GM23248 (cell line): ENCODE measurements around the gene TBC1D13.

Source experiments
- EZH2 ChIP-seq: fragments of 200-600 bp; sonication (generic); IDR thresholded peaks from 2 replicates; pipeline ENCODE4 v1.6.1; 2018; ENCODE audit warnings: antibody characterized with exemption, mild to moderate bottlenecking; ENCODE audit not compliant: insufficient read depth, poor library complexity, severe bottlenecking
- EZH2phosphoT487 ChIP-seq: fragments of 200-600 bp; sonication (generic); IDR thresholded peaks from 2 replicates; pipeline ENCODE4 v1.6.1; 2018; ENCODE audit warnings: antibody characterized with exemption, moderate library complexity, mild to moderate bottlenecking, low read depth; ENCODE audit not compliant: insufficient read depth

DNA sequence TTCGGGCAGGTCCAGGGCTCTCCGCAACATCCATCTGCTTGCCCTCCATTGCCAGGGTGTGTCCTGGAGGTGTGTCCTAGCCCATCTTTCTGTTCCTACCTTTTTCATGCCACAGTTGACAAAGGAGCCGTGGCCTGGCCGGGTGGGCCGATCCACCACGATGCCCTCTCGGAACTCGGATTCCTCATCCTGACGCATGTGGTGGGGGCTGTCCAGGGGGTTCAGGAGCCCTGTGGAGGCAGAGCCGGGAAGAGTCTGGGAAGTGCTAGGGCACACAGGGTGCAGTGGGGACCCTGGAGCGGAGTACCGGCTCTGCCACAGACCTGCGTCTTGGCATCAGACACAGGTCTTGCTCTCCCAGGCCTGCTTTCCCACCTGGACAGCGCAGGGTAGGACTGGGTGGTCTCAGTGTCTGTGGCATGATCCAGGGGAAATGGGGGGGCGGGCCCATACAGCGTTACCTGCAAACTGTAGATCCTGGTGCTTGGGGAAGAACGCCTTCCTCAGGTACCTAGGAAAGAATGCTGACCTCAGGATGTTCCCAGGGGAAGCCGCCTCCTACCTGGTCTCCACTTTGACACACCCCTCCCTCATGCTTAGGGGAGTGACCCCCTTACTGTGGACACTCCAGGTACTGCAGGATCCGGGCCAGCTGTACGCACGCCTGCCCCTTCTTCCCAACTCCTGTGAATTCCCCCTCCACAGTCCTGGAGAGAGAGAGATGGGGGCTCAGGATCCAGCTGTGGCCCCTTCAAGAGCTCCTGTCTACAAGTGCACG lies 39.1 kb downstream of the TBC1D13 start:
- TF ChIP-seq EZH2 (no peak), EZH2phosphoT487 (no peak)
